Measurements from ENCODE around the gene C1orf116.

The C1orf116 gene

DNA sequence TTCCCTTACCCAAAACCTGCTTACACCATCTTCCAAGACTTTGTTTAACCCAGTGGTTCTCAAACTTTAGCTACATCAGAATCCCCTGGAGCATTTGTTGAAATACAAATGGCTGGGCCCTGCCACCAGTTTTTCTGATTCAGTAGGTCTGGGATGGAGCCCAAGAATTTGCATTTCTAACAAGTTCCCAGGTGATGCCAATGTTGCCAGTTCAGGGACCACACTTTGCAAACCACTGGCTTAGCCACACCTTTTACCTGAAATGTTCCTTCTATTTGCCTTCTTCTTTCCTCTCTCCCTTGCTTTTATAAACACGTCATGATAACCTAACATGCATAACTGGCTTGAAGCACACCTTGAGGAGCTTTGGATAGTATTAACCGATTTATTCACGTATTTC, 46.2 kb downstream of the C1orf116 start:
- DNase-seq: no peak

DNA sequence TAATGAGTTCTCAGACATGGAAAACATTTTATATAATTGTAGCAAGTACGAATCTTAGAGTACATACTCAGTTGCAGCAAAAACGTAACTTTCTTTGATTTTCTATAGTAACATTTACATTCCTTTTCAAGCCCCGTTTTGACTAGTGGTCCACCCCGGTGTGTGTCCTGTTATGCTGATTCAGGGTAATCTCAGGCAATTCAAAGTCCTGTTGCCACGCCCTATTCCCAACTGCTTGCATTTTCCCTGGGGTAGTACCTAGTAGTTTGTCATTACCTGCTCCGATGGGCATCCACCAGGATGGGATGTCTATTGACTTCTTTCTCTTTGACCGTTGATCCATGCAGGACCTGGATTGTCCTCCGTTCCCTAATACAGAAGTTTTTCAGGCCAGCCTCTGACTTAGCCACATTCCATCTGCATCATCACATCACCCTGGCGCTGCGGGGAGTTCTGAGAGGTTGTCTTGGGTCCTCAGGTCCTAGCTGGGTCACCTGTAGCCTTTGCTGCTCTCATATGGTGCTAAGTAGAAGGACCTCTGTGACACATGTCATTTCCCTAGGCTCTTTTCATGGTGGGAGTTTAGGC, 47.3 kb downstream of the C1orf116 start:
- DNase-seq: no peak

- peak; percentile 23 for DNase-seq
These were observed 50.3 kb downstream of the C1orf116 start for GRCh38 chr1:206982216-206982615.

- no peak for DNase-seq
These were observed 53.0 kb downstream of the C1orf116 start for GRCh38 chr1:206979379-206980043.

- DNase-seq: no peak
These were observed 54.3 kb downstream of the C1orf116 start for GRCh38 chr1:206978259-206978658.

- no peak for DNase-seq
These were observed 57.2 kb downstream of the C1orf116 start for GRCh38 chr1:206975306-206975705.

DNA sequence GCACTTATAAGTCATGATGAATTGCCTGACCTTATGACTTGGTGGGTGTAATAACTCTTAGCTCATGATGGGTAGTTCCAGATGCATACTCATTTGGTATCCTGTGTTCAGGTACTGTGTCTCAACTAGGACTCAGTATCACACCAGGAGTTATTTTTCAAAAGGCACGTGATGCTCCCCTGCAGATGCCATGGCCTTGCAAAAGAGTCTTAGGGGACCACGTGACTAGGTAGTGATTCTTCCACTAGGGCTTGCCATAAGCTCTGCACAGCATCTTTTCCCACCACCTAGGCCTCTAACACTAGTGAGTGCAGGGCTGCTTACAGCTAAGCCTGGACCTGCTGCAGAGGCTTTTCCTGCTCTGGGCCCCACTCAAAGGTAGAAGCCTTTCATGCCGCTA, 58.4 kb downstream of the C1orf116 start:
- no peak for DNase-seq

GRCh38 chr1:206972728-206973127, 59.8 kb downstream of the C1orf116 start:
- no peak for DNase-seq

DNA sequence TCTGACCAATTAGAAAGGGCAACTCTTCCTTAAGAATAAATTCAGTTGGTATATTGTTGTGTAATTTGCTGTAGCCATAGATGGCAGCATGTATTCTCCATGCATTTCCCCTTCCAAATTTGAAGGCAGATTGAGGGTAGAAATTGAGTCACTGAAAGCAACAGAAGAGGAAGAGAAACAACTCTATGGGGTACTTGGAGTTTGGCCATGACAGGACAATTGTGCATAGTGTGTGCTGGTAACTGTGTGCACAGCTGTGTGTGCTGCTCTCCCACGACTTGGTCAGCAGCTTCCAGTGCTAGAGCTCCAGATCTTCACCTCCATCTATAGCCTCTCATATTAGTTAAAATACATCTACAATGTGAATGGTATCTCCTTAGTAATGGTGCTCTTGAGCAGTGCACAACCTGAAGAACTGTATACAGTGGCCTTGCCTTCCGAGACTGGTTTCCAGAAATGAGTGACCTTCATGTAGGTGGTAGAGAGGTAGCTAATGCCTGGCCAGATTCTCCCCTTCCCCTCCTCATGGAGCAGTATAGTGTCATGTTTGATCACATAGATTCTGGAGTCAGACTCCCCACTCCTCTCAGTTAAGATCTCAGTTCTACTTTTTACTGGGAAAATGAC, 61.4 kb downstream of the C1orf116 start:
- no peak for DNase-seq

GRCh38 chr1:206970446-206970845, 62.1 kb downstream of the C1orf116 start, which contains the start of gene FCAMR:
Gene FCAMR, minus strand, starts transcription at chr1:206970460. Its CDS starts 335 bp downstream, at chr1:206970125.
- DNase-seq: no peak

DNA sequence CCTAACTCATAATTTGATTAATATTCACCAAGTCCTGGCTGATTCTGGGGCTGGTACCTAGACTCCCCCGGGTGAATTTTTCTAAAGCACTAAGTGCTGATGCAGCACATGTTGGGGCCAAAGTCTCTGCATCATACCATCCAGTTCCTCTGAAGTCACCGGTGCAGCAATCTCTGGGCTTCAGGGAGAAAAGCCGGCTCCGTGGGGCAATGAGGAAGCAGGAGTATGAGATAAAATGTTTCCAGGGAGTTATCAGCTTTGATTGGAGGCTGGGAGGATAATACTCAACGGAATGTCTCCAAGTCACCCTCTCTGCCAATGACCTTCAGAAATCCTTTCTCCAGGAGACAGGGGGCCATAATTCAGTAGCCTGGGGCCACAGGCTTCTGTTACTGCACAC, 63.5 kb downstream of the C1orf116 start:
- DNase-seq: no peak
